PC-3 (cell line): ENCODE results near the gene JOSD1. TPM values are rescaled to one million over a fixed set of nuclear protein-coding genes. Genes with fewer than 3 reads are reported as not detected.
A peak's percentile ranks its signal among the peaks of the same experiment; 100 is the strongest.

ENCODE experiments used
- ATAC-seq: fragments of 200-7000 bp; cut with Tn5 transposase; 2 replicates; pipeline ENCODE4 v1.9.1; 2020; ENCODE audit warnings: mild to moderate bottlenecking, moderate library complexity
- BruUV-seq: library from RNA; stranded (reverse); fragments of 400-500 nt; replicated peaks from 2 replicates; lab custom pipeline; 2021; lab: Mats Ljungman, UMichigan
- CTCF ChIA-PET: fragments of 300-600 bp; sonication (Branson Sonifier 250); formaldehyde crosslinking; loops from one replicate; lab custom pipeline; 2022; ENCODE audit warnings: antibody characterized with exemption; lab: Charles Lee
- POLR2A ChIA-PET: fragments of 300-600 bp; sonication (Branson Sonifier 250); formaldehyde crosslinking; loops from one replicate; lab custom pipeline; 2022; ENCODE audit warnings: antibody characterized with exemption; ENCODE audit not compliant: unreplicated experiment; lab: Charles Lee
- DNase-seq: peaks from one replicate; pipeline ENCODE4 v3.0.0-alpha.2; 2015
- H2AFZ ChIP-seq: fragments of 300-600 bp; sonication (generic); 2 replicates; pipeline ENCODE4 v1.6.0; 2016; ENCODE audit warnings: antibody characterized with exemption, low read length
- H3F3A ChIP-seq: fragments of 300-600 bp; sonication (generic); one replicate; pipeline ENCODE4 v1.6.0; 2017; ENCODE audit warnings: antibody characterized with exemption, low read length, control low read depth, mild to moderate bottlenecking; ENCODE audit not compliant: unreplicated experiment
- H3K27ac ChIP-seq: fragments of 300-600 bp; sonication (generic); 2 replicates; pipeline ENCODE4 v1.5.1; 2016; ENCODE audit warnings: mild to moderate bottlenecking, low read length
- H3K27me3 ChIP-seq: fragments of 300-600 bp; sonication (generic); 2 replicates; pipeline ENCODE4 v1.6.1; 2016; ENCODE audit warnings: low read length, mixed read lengths
- H3K36me3 ChIP-seq: fragments of 300-600 bp; sonication (generic); 2 replicates; pipeline ENCODE4 v1.6.1; 2016; ENCODE audit warnings: low read depth, mixed run types, low read length, mixed read lengths
- H3K4me1 ChIP-seq: fragments of 300-600 bp; sonication (generic); 2 replicates; pipeline ENCODE4 v1.5.1; 2016; ENCODE audit warnings: low read length; ENCODE audit not compliant: insufficient read depth
- H3K4me2 ChIP-seq: fragments of 300-600 bp; sonication (generic); 2 replicates; pipeline ENCODE4 v1.6.0; 2016; ENCODE audit warnings: low read length
- H3K4me3 ChIP-seq: fragments of 300-600 bp; sonication (generic); 2 replicates; pipeline ENCODE4 v1.5.1; 2016; ENCODE audit warnings: mild to moderate bottlenecking, low read length, mixed read lengths
- H3K79me2 ChIP-seq: fragments of 300-600 bp; sonication (generic); 2 replicates; pipeline ENCODE4 v1.6.1; 2017; ENCODE audit warnings: low read length, mixed read lengths
- H3K9ac ChIP-seq: fragments of 300-600 bp; sonication (generic); 2 replicates; pipeline ENCODE4 v1.6.0; 2016; ENCODE audit warnings: mild to moderate bottlenecking, low read length
- H3K9me2 ChIP-seq: fragments of 300-600 bp; sonication (generic); replicated peaks from 2 replicates; pipeline ENCODE4 v1.6.1; 2016; ENCODE audit warnings: mixed run types, low read length, mixed read lengths
- H3K9me3 ChIP-seq: fragments of 300-600 bp; sonication (generic); 2 replicates; pipeline ENCODE4 v1.6.1; 2016; ENCODE audit warnings: low read length, mixed read lengths
- H4K20me1 ChIP-seq: fragments of 300-600 bp; sonication (generic); 2 replicates; pipeline ENCODE4 v1.6.1; 2016; ENCODE audit warnings: low read length, mixed read lengths
- CTCF ChIP-seq: fragments of 300-600 bp; sonication (generic); conservative IDR thresholded peaks from 2 replicates; pipeline ENCODE4 v1.5.1; 2017; ENCODE audit warnings: antibody characterized with exemption, low read depth, mild to moderate bottlenecking, low read length
- EZH2 ChIP-seq: fragments of 300-600 bp; sonication (generic); IDR thresholded peaks from one replicate; pipeline ENCODE4 v1.6.1; 2017; ENCODE audit warnings: antibody characterized with exemption, mild to moderate bottlenecking, low read length; ENCODE audit not compliant: unreplicated experiment
- EZH2phosphoT487 ChIP-seq: fragments of 300-600 bp; sonication (generic); IDR thresholded peaks from 2 replicates; pipeline ENCODE4 v1.6.1; 2018; ENCODE audit warnings: mild to moderate bottlenecking, antibody characterized with exemption, low read length, borderline replicate concordance
- intact Hi-C: fragments of 100-400 bp; cut with micrococcal nuclease; formaldehyde crosslinking; loops from 2 replicates; pipeline ENCODE4 v1.9.0; 2023
- total RNA-seq: library from RNA; depleted of rRNA; stranded (reverse); fragments of >200 nt; gene quantifications from 2 replicates; pipeline ENCODE4 v1.2.3, GENCODE V29; 2014

Gene JOSD1
- total RNA-seq, 1 experiment from 2014 or later: 40.3 TPM

GRCh38 chr22:38700270-38700788 is 414 bp downstream of the JOSD1 start:
- TF ChIP-seq EZH2: no peak
- no peak for TF ChIP-seq CTCF
- TF ChIP-seq EZH2phosphoT487: no peak
- Histone ChIP-seq H3K79me2 (peaks cover 47% of the 10 kb centered on the region), H3K27ac (peak overlapping the region; percentile 76), H4K20me1 (peaks cover 23% of the 10 kb centered on the region), H2AFZ (peak overlapping the region; percentile 48; the same call in 1 of the 2 replicates), H3F3A (peaks cover 14% of the 10 kb centered on the region), H3K9me2 (no peaks in the 10 kb centered on the region), H3K4me1 (peaks cover 43% of the 10 kb centered on the region), H3K9ac (peak overlapping the region; percentile 97), H3K9me3 (no peaks in the 10 kb centered on the region), H3K36me3 (no peaks in the 10 kb centered on the region), H3K4me3 (peak overlapping the region; percentile 85), H3K27me3 (no peaks in the 10 kb centered on the region), H3K4me2 (peak overlapping the region; percentile 94)
- ATAC-seq: peak; percentile 23
- ChIA-PET CTCF (no interaction called here), POLR2A (no interaction called here)
- BruUV-seq: no TSS peak
- DNase-seq: peak; percentile 53
- intact Hi-C loops: no loop called here

- H3K4me1 ChIP-seq: peaks cover 39% of the 10 kb centered on the region
Observed at GRCh38 chr22:38699784-38700183, 959 bp downstream of the JOSD1 start.

More at GRCh38 chr22:38699784-38700183, 959 bp downstream of the JOSD1 start:
- peak overlapping the region; percentile 94 for H3K4me2 ChIP-seq
- H4K20me1 ChIP-seq: peaks cover 23% of the 10 kb centered on the region
- no peak overlapping the region for H2AFZ ChIP-seq
- POLR2A ChIA-PET: no interaction called here
- H3K27me3 ChIP-seq: no peaks in the 10 kb centered on the region
- no peaks in the 10 kb centered on the region for H3K36me3 ChIP-seq
- DNase-seq: peak; percentile 27
- CTCF ChIA-PET: no interaction called here
- peak overlapping the region; percentile 97 for H3K9ac ChIP-seq
- no peak for ATAC-seq
- H3K9me3 ChIP-seq: no peaks in the 10 kb centered on the region
- H3K27ac ChIP-seq: peak overlapping the region; percentile 76
- H3K4me3 ChIP-seq: peak overlapping the region; percentile 85
- H3F3A ChIP-seq: peaks cover 14% of the 10 kb centered on the region
- intact Hi-C loops: no loop called here
- peaks cover 52% of the 10 kb centered on the region for H3K79me2 ChIP-seq
- BruUV-seq: TSS peak; percentile 83
- TF ChIP-seq EZH2 (no peak), CTCF (no peak), EZH2phosphoT487 (no peak)
- no peaks in the 10 kb centered on the region for H3K9me2 ChIP-seq
